Measurements from ENCODE around the gene PACRG.

PACRG gene

GRCh38 chr6:163026893-163027292, 299.1 kb downstream of the PACRG start:
- DNase-seq: no peak

GRCh38 chr6:163030980-163031379, 303.2 kb downstream of the PACRG start:
- no peak for DNase-seq

GRCh38 chr6:163031931-163032330, 304.2 kb downstream of the PACRG start:
- DNase-seq: no peak

GRCh38 chr6:163036160-163036645, 308.4 kb downstream of the PACRG start:
- no peak for DNase-seq

GRCh38 chr6:163038317-163038716, 310.5 kb downstream of the PACRG start:
- DNase-seq: no peak

- no peak for DNase-seq
Observed at GRCh38 chr6:163048345-163048744, 320.6 kb downstream of the PACRG start.

GRCh38 chr6:163053667-163054344, 326.0 kb downstream of the PACRG start:
- DNase-seq: no peak

GRCh38 chr6:163054641-163055040, 326.9 kb downstream of the PACRG start:
- DNase-seq: no peak

GRCh38 chr6:163057260-163057659, 329.5 kb downstream of the PACRG start:
- DNase-seq: no peak

GRCh38 chr6:163062790-163063189, 335.0 kb downstream of the PACRG start:
- no peak for DNase-seq

- no peak for DNase-seq
Observed at GRCh38 chr6:163063561-163063960, 335.8 kb downstream of the PACRG start.

GRCh38 chr6:163064397-163064796, 336.6 kb downstream of the PACRG start:
- DNase-seq: no peak

GRCh38 chr6:163066200-163066599, 338.4 kb downstream of the PACRG start:
- no peak for DNase-seq

GRCh38 chr6:163077134-163077533, 349.4 kb downstream of the PACRG start:
- DNase-seq: no peak

- DNase-seq: no peak
Observed at GRCh38 chr6:163078712-163079111, 350.9 kb downstream of the PACRG start.

GRCh38 chr6:163080228-163080627, 352.5 kb downstream of the PACRG start:
- no peak for DNase-seq

- DNase-seq: no peak
Observed at GRCh38 chr6:163083141-163083540, 355.4 kb downstream of the PACRG start.

- DNase-seq: no peak
Observed at GRCh38 chr6:163085426-163085825, 357.7 kb downstream of the PACRG start.

GRCh38 chr6:163085861-163086623, 358.3 kb downstream of the PACRG start:
- DNase-seq: no peak

- no peak for DNase-seq
Observed at GRCh38 chr6:163086624-163086920, 358.8 kb downstream of the PACRG start.

GRCh38 chr6:163087981-163088380, 360.2 kb downstream of the PACRG start:
- DNase-seq: no peak

GRCh38 chr6:163092876-163093275, 365.1 kb downstream of the PACRG start:
- no peak for DNase-seq

GRCh38 chr6:163094881-163095280, 367.1 kb downstream of the PACRG start:
- DNase-seq: no peak

- DNase-seq: no peak
Observed at GRCh38 chr6:163095401-163095800, 367.6 kb downstream of the PACRG start.
